HepG2 (cell line): ENCODE measurements around the gene LCN1.

Experiments used
- ESRRA ChIP-seq: sonication (generic); formaldehyde crosslinking; IDR thresholded peaks from 2 replicates; pipeline ENCODE4 v1.5.1; 2020; ENCODE audit warnings: mild to moderate bottlenecking, low read depth, missing genetic modification reagents
- GABPA ChIP-seq, 2 experiments: IDR thresholded peaks; 2 replicates each; pipeline ENCODE4 v1.6.1; 2011 to 2016; ENCODE audit warnings: low read depth in 2 of 2, low read length in 1 of 2, missing biosample characterization in 1 of 2, missing genetic modification characterization in 1 of 2
- GTF2F1 ChIP-seq: fragments of 150-350 bp; IDR thresholded peaks from 2 replicates; pipeline ENCODE4 v1.6.1; 2014; ENCODE audit warnings: low read length
- MYC ChIP-seq: sonication (generic); formaldehyde crosslinking; IDR thresholded peaks from 2 replicates; pipeline ENCODE4 v1.9.0; 2021; ENCODE audit warnings: missing genetic modification reagents, borderline replicate concordance
- PLRG1 ChIP-seq: fragments of 450-650 bp; conservative IDR thresholded peaks from 2 replicates; pipeline ENCODE4 v1.6.1; 2016
- TOE1 ChIP-seq: sonication (generic); formaldehyde crosslinking; IDR thresholded peaks from 2 replicates; pipeline ENCODE4 v1.4.0; 2020; ENCODE audit warnings: mild to moderate bottlenecking, missing genetic modification reagents
- ZNF24 ChIP-seq: fragments of 450-650 bp; IDR thresholded peaks from 2 replicates; pipeline ENCODE4 v1.6.1; 2017; ENCODE audit warnings: antibody characterized with exemption, mild to moderate bottlenecking
- ZNF354B ChIP-seq: sonication (generic); formaldehyde crosslinking; IDR thresholded peaks from 2 replicates; pipeline ENCODE4 v1.8.0; 2022; ENCODE audit warnings: mild to moderate bottlenecking, missing genetic modification reagents
- ZNF746 ChIP-seq: sonication (generic); formaldehyde crosslinking; IDR thresholded peaks from 2 replicates; pipeline ENCODE4 v1.8.0; 2022; ENCODE audit warnings: mild to moderate bottlenecking, missing genetic modification reagents
- TF ChIP-seq, protein P1 (sequence below), 2 experiments: sonication (generic) in 1 of 2; formaldehyde crosslinking in 1 of 2; IDR thresholded peaks; 2 replicates each; pipeline versions ENCODE4 v1.5.1 to v1.6.1; 2011 to 2020; ENCODE audit warnings: borderline replicate concordance in 1 of 2, low read depth in 1 of 2, low read length in 1 of 2, mild to moderate bottlenecking in 1 of 2, missing genetic modification reagents in 1 of 2, moderate library complexity in 1 of 2

DNA sequence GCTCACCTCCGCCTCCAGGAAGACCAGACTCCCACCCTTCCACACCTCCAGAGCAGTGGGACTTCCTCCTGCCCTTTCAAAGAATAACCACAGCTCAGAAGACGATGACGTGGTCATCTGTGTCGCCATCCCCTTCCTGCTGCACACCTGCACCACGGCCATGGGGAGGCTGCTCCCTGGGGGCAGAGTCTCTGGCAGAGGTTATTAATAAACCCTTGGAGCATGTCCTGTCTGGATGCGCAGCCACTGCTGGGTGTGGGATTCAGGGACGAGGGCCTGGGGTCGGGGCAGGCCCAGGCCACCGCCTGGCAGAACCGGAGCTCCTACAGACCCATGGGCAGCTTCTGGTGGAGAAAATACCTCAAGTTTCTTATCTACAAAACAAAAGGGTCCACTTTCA is 45.3 kb downstream of the LCN1 start:
- TF ChIP-seq, protein P1, sequence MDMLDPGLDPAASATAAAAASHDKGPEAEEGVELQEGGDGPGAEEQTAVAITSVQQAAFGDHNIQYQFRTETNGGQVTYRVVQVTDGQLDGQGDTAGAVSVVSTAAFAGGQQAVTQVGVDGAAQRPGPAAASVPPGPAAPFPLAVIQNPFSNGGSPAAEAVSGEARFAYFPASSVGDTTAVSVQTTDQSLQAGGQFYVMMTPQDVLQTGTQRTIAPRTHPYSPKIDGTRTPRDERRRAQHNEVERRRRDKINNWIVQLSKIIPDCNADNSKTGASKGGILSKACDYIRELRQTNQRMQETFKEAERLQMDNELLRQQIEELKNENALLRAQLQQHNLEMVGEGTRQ (IDR thresholded peaks at IDR 0.05; ENCODE audit: low read depth, low read length) = no peak
- TF ChIP-seq, protein P1 (CRISPR knock-in tag; IDR thresholded peaks at IDR 0.05; ENCODE audit: borderline replicate concordance) = no peak
- TF ChIP-seq TOE1 (CRISPR knock-in tag) = no peak
- no peak for TF ChIP-seq ZNF746 (CRISPR knock-in tag)
- TF ChIP-seq PLRG1 = no peak
- no peak for TF ChIP-seq GTF2F1
- TF ChIP-seq MYC = no peak
- no peak for TF ChIP-seq GABPA (IDR thresholded peaks at IDR 0.05; ENCODE audit: low read depth, low read length)
- TF ChIP-seq GABPA (CRISPR knock-in tag; IDR thresholded peaks at IDR 0.05; ENCODE audit: low read depth) = no peak
- no peak for TF ChIP-seq ESRRA
- TF ChIP-seq ZNF24 = no peak
- TF ChIP-seq ZNF354B (CRISPR knock-in tag) = no peak
